Measurements from ENCODE around the gene ACTL8. TPM values are rescaled to one million over a fixed set of nuclear protein-coding genes. Genes with fewer than 3 reads are reported as not detected.

Gene ACTL8
- total RNA-seq, 1 experiment from 2014 or later = 0.69 TPM

DNA sequence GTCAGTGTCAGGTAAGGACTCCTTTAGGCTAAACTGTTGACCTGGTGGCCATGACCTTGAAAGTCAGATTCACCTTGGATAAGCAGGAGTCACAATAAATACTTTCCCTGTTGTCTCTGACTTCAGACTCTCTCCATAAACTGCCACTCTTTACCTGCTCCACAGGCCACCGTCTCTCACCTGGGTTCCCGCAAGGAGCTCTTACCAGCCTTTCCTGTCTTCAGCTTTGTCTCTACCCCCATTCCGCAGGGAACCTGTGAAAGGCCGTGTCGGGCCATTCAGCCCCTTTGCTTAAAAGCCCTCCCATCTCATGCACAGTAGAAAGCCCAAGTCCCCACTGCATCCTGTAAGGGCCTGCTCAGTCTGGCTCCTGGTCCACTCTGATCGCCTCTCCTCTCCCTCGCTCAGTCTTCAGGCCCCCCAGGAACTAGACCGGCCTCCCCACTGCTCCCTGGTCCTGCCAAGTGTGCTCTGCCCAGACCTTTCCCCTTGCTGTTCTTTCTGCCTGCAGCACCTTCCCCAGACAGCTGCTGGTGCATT is 79.5 kb downstream of the ACTL8 start:
- H3K4me3 ChIP-seq (replicated peaks in 1 of 2; ENCODE audit: low read depth in 1 of 2, low read length in 2 of 2) = no peak overlapping the region
- peaks cover 38% of the 10 kb centered on the region for H3K27me3 ChIP-seq (ENCODE audit: insufficient read depth, low read length)
- CTCF ChIA-PET = no interaction called here
- H3K36me3 ChIP-seq (ENCODE audit: control insufficient read depth in 1 of 2, insufficient read depth in 2 of 2, low read length in 2 of 2) = no peaks in the 10 kb centered on the region
- H3K9me2 ChIP-seq (ENCODE audit: insufficient read depth) = no peaks in the 10 kb centered on the region
- no peaks in the 10 kb centered on the region for H4K20me1 ChIP-seq (ENCODE audit: insufficient read depth)
- H3K27ac ChIP-seq (ENCODE audit: low read depth, low read length) = no peak overlapping the region
- ATAC-seq (no peak), DNase-seq (ENCODE audit: low read depth, low spot score) (no peak)
- H3K9ac ChIP-seq (ENCODE audit: low read length) = no peak overlapping the region
- no peaks in the 10 kb centered on the region for H3K4me1 ChIP-seq (ENCODE audit: control insufficient read depth in 1 of 2, insufficient read depth in 2 of 2, low read length in 2 of 2)
- intact Hi-C loops (cut with micrococcal nuclease) = no loop called here
- POLR2A ChIA-PET = no interaction called here
- no peak overlapping the region for H3K4me2 ChIP-seq (ENCODE audit: low read length)
- RAD21 ChIA-PET (ENCODE audit: low non-redundant PET in 1 of 2, low total read pairs in 2 of 2, uncharacterized antibody in 2 of 2, unreplicated experiment in 2 of 2) = no interaction called here
- no peak overlapping the region for H2AFZ ChIP-seq (ENCODE audit: low read depth, low read length, poor library complexity, severe bottlenecking)
- TF ChIP-seq, protein P1, sequence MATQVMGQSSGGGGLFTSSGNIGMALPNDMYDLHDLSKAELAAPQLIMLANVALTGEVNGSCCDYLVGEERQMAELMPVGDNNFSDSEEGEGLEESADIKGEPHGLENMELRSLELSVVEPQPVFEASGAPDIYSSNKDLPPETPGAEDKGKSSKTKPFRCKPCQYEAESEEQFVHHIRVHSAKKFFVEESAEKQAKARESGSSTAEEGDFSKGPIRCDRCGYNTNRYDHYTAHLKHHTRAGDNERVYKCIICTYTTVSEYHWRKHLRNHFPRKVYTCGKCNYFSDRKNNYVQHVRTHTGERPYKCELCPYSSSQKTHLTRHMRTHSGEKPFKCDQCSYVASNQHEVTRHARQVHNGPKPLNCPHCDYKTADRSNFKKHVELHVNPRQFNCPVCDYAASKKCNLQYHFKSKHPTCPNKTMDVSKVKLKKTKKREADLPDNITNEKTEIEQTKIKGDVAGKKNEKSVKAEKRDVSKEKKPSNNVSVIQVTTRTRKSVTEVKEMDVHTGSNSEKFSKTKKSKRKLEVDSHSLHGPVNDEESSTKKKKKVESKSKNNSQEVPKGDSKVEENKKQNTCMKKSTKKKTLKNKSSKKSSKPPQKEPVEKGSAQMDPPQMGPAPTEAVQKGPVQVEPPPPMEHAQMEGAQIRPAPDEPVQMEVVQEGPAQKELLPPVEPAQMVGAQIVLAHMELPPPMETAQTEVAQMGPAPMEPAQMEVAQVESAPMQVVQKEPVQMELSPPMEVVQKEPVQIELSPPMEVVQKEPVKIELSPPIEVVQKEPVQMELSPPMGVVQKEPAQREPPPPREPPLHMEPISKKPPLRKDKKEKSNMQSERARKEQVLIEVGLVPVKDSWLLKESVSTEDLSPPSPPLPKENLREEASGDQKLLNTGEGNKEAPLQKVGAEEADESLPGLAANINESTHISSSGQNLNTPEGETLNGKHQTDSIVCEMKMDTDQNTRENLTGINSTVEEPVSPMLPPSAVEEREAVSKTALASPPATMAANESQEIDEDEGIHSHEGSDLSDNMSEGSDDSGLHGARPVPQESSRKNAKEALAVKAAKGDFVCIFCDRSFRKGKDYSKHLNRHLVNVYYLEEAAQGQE (IDR thresholded peaks at IDR 0.05; ENCODE audit: low read depth) = no peak
- no peaks in the 10 kb centered on the region for H3K79me2 ChIP-seq (ENCODE audit: insufficient read depth, low read length)
- no TSS peak for BruUV-seq (replicated peaks)
- no peaks in the 10 kb centered on the region for H3K9me3 ChIP-seq (ENCODE audit: control insufficient read depth in 1 of 2, insufficient read depth in 1 of 2, low read depth in 1 of 2, low read length in 2 of 2)

DNA sequence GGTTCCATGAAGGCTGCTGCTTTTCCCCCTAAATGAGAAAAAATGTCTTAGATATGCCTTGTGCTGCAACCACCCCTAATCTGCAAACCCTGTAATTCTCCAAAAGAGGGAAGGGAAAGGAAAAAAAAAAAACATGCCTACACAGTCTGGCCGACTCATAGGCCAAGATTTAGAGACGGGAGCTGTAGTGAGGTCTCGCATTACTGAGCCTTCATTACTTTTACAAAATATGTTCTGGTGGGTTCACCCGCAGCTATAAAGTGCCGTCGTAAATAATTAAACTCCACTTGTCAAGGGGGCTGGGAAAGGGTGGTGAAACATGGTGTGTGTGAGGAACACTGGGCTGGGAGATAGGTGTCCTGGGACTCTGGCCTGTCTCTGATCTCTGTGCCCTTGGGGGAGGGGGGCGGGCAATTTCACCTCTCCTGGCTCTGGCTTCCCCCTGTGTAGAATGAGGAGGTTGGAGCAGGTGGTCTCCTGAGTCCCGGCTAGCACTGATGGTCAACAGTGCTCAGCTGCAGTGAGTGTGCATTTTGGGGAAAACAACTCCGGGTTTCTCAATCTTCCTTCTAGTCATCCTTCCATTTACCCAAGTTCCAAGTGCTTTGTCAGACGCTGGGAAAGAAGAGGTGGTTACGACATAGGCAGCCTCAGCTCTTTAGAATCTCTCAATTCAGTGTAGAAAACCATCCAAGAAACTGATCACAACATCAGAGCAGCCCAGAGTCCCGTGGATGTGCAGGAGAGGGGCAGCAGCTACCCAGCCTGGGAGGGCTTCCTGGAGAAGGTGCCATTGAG is 82.3 kb downstream of the ACTL8 start:
- H2AFZ ChIP-seq (ENCODE audit: low read depth, low read length, poor library complexity, severe bottlenecking) = no peak overlapping the region
- RAD21 ChIA-PET (ENCODE audit: low non-redundant PET in 1 of 2, low total read pairs in 2 of 2, uncharacterized antibody in 2 of 2, unreplicated experiment in 2 of 2) = no interaction called here
- TF ChIP-seq, protein P2, sequence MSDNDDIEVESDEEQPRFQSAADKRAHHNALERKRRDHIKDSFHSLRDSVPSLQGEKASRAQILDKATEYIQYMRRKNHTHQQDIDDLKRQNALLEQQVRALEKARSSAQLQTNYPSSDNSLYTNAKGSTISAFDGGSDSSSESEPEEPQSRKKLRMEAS (IDR thresholded peaks at IDR 0.05) = no peak
- TF ChIP-seq SIN3A (IDR thresholded peaks at IDR 0.05; ENCODE audit: low read depth) (no peak), CBX3 (IDR thresholded peaks at IDR 0.05; ENCODE audit: low read depth) (no peak), EGR1 (IDR thresholded peaks at IDR 0.05; ENCODE audit: low read depth) (no peak), EZH2phosphoT487 (IDR thresholded peaks at IDR 0.05; ENCODE audit: borderline replicate concordance) (no peak), POLR2AphosphoS5 (IDR thresholded peaks at IDR 0.05; ENCODE audit: low read depth, low read length) (no peak), ZNF274 (IDR thresholded peaks at IDR 0.05; ENCODE audit: low read depth, low read length) (no peak), YY1 (IDR thresholded peaks at IDR 0.05; ENCODE audit: extremely low read depth, insufficient replicate concordance, low read depth, low read length) (no peak), SRF (IDR thresholded peaks at IDR 0.05; ENCODE audit: low read depth) (no peak), ZFX (IDR thresholded peaks at IDR 0.05) (no peak), SP1 (IDR thresholded peaks at IDR 0.05; ENCODE audit: low read depth) (no peak), EZH2 (IDR thresholded peaks at IDR 0.05) (no peak)
- TF ChIP-seq, protein P3, sequence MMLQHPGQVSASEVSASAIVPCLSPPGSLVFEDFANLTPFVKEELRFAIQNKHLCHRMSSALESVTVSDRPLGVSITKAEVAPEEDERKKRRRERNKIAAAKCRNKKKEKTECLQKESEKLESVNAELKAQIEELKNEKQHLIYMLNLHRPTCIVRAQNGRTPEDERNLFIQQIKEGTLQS (IDR thresholded peaks at IDR 0.05) = no peak

More for the DNA sequence above, 82.3 kb downstream of the ACTL8 start:
- ChIA-PET POLR2A (no interaction called here), CTCF (no interaction called here)
- H3K27me3 ChIP-seq (ENCODE audit: insufficient read depth, low read length) = peaks cover 36% of the 10 kb centered on the region
- no peaks in the 10 kb centered on the region for H3K9me3 ChIP-seq (ENCODE audit: control insufficient read depth in 1 of 2, insufficient read depth in 1 of 2, low read depth in 1 of 2, low read length in 2 of 2)
- no peak overlapping the region for H3K27ac ChIP-seq (ENCODE audit: low read depth, low read length)
- no peaks in the 10 kb centered on the region for H4K20me1 ChIP-seq (ENCODE audit: insufficient read depth)
- H3K4me2 ChIP-seq (ENCODE audit: low read length) = no peak overlapping the region
- no peaks in the 10 kb centered on the region for H3K4me1 ChIP-seq (ENCODE audit: control insufficient read depth in 1 of 2, insufficient read depth in 2 of 2, low read length in 2 of 2)
- ATAC-seq (no peak), DNase-seq (ENCODE audit: low read depth, low spot score) (no peak)
- H3K79me2 ChIP-seq (ENCODE audit: insufficient read depth, low read length) = no peaks in the 10 kb centered on the region
- H3K4me3 ChIP-seq (replicated peaks in 1 of 2; ENCODE audit: low read depth in 1 of 2, low read length in 2 of 2) = no peak overlapping the region
- H3K9me2 ChIP-seq (ENCODE audit: insufficient read depth) = no peaks in the 10 kb centered on the region
- intact Hi-C loops (cut with micrococcal nuclease) = no loop called here
- no TSS peak for BruUV-seq (replicated peaks)
- no peaks in the 10 kb centered on the region for H3K36me3 ChIP-seq (ENCODE audit: control insufficient read depth in 1 of 2, insufficient read depth in 2 of 2, low read length in 2 of 2)
- H3K9ac ChIP-seq (ENCODE audit: low read length) = no peak overlapping the region
